HEK293 (cell line): ENCODE data around the gene FBL.

Source experiments
- CTCF ChIA-PET: fragments of 350-600 bp; formaldehyde crosslinking; extraction: SDS; loops from one replicate; lab custom pipeline; 2021; ENCODE audit warnings: antibody characterized with exemption; lab: Yijun Ruan, JAX
- POLR2A ChIA-PET: fragments of 300-600 bp; formaldehyde crosslinking; extraction: SDS; loops from one replicate; lab custom pipeline; 2020; ENCODE audit warnings: antibody characterized with exemption, inconsistent platforms; lab: Yijun Ruan, JAX
- H3K27ac ChIP-seq: fragments of 200-500 bp; sonication (Bioruptor generic); 2 replicates; pipeline ENCODE4 v1.5.1; 2014; ENCODE audit warnings: low read depth, low read length, control low read depth, inconsistent platforms; ENCODE audit errors: extremely low read depth
- H3K36me3 ChIP-seq, 2 experiments: fragments of 200-500 bp in 1 of 2; sonication (Bioruptor generic) in 1 of 2; 1 replicate in 1 of 2; 2 replicates in 1 of 2; pipeline ENCODE4 v1.5.1; 2014 to 2017; ENCODE audit warnings: inconsistent platforms in 2 of 2, low read length in 2 of 2; ENCODE audit not compliant: control insufficient read depth in 2 of 2, insufficient read depth in 1 of 2
- H3K4me1 ChIP-seq: fragments of 200-500 bp; sonication (Bioruptor generic); 2 replicates; pipeline ENCODE4 v1.5.1; 2014; ENCODE audit warnings: mild to moderate bottlenecking, low read length, inconsistent platforms; ENCODE audit not compliant: control insufficient read depth, insufficient read depth
- H3K4me3 ChIP-seq: 2 replicates; pipeline ENCODE4 v1.5.1; 2011; ENCODE audit warnings: low read depth, mild to moderate bottlenecking, control low read depth, low read length, moderate library complexity
- H3K9me3 ChIP-seq: fragments of 200-500 bp; sonication (Bioruptor generic); 2 replicates; pipeline ENCODE4 v1.5.1; 2014; ENCODE audit warnings: low read depth, low read length, inconsistent platforms; ENCODE audit not compliant: control insufficient read depth, insufficient read depth
- GLI2 ChIP-seq: fragments of 450-650 bp; formaldehyde crosslinking; IDR thresholded peaks from 2 replicates; pipeline ENCODE4; 2017; ENCODE audit warnings: missing biosample characterization, missing genetic modification characterization, low read depth, borderline replicate concordance
- HOXA7 ChIP-seq: sonication (generic); formaldehyde crosslinking; IDR thresholded peaks from 2 replicates; pipeline ENCODE4 v1.8.1; 2022; ENCODE audit warnings: missing genetic modification reagents, borderline replicate concordance
- KLF8 ChIP-seq: fragments of 450-650 bp; formaldehyde crosslinking; IDR thresholded peaks from 2 replicates; pipeline ENCODE4 v1.5.1; 2016; ENCODE audit warnings: missing biosample characterization, missing genetic modification characterization
- SCRT2 ChIP-seq: fragments of 450-650 bp; formaldehyde crosslinking; IDR thresholded peaks from 2 replicates; pipeline ENCODE4 v1.5.1; 2016; ENCODE audit warnings: missing biosample characterization, missing genetic modification characterization
- ZBTB17 ChIP-seq: fragments of 450-650 bp; formaldehyde crosslinking; IDR thresholded peaks from 2 replicates; pipeline ENCODE4 v1.5.1; 2016; ENCODE audit warnings: missing biosample characterization, missing genetic modification characterization
- ZBTB8A ChIP-seq: fragments of 450-650 bp; formaldehyde crosslinking; IDR thresholded peaks from 2 replicates; pipeline ENCODE4 v1.5.1; 2016; ENCODE audit warnings: missing biosample characterization, missing genetic modification characterization
- ZNF140 ChIP-seq: fragments of 450-650 bp; formaldehyde crosslinking; IDR thresholded peaks from 2 replicates; pipeline ENCODE4 v1.5.1; 2016; ENCODE audit warnings: missing biosample characterization, missing genetic modification characterization
- ZNF16 ChIP-seq: fragments of 450-650 bp; formaldehyde crosslinking; IDR thresholded peaks from 2 replicates; pipeline ENCODE4 v1.5.1; 2016; ENCODE audit warnings: low read depth, missing biosample characterization, missing genetic modification characterization
- ZNF335 ChIP-seq: fragments of 450-650 bp; formaldehyde crosslinking; conservative IDR thresholded peaks from 2 replicates; pipeline ENCODE4 v1.5.1; 2016; ENCODE audit warnings: missing biosample characterization, missing genetic modification characterization
- ZNF341 ChIP-seq: fragments of 450-650 bp; formaldehyde crosslinking; IDR thresholded peaks from 2 replicates; pipeline ENCODE4; 2016; ENCODE audit warnings: low read depth, missing biosample characterization, missing genetic modification characterization
- ZNF366 ChIP-seq: fragments of 450-650 bp; formaldehyde crosslinking; conservative IDR thresholded peaks from 2 replicates; pipeline ENCODE4 v1.5.1; 2016; ENCODE audit warnings: missing biosample characterization, missing genetic modification characterization
- ZNF404 ChIP-seq: fragments of 450-650 bp; formaldehyde crosslinking; IDR thresholded peaks from 2 replicates; pipeline ENCODE4 v1.5.1; 2017; ENCODE audit warnings: missing biosample characterization, missing genetic modification characterization
- ZNF501 ChIP-seq: fragments of 450-650 bp; formaldehyde crosslinking; IDR thresholded peaks from 2 replicates; pipeline ENCODE4 v1.5.1; 2016; ENCODE audit warnings: missing biosample characterization, missing genetic modification characterization
- ZNF555 ChIP-seq: fragments of 450-650 bp; formaldehyde crosslinking; conservative IDR thresholded peaks from 2 replicates; pipeline ENCODE4 v1.5.1; 2017; ENCODE audit warnings: missing biosample characterization, mild to moderate bottlenecking, missing genetic modification characterization, inconsistent platforms
- ZNF660 ChIP-seq: fragments of 450-650 bp; IDR thresholded peaks from 2 replicates; pipeline ENCODE4 v1.5.1; 2018; ENCODE audit warnings: missing biosample characterization, mild to moderate bottlenecking, missing genetic modification characterization
- ZNF843 ChIP-seq: fragments of 450-650 bp; formaldehyde crosslinking; IDR thresholded peaks from 2 replicates; pipeline ENCODE4 v1.5.1; 2016; ENCODE audit warnings: missing biosample characterization, missing genetic modification characterization
- ZSCAN23 ChIP-seq: fragments of 450-650 bp; formaldehyde crosslinking; IDR thresholded peaks from 2 replicates; pipeline ENCODE4 v1.5.1; 2016; ENCODE audit warnings: missing biosample characterization, missing genetic modification characterization
- ZXDB ChIP-seq: fragments of 450-650 bp; formaldehyde crosslinking; IDR thresholded peaks from 2 replicates; pipeline ENCODE4 v1.5.1; 2016; ENCODE audit warnings: missing biosample characterization, missing genetic modification characterization
- TF ChIP-seq, protein P1 (sequence below): fragments of 450-650 bp; formaldehyde crosslinking; IDR thresholded peaks from 2 replicates; pipeline ENCODE4 v1.5.1; 2016; ENCODE audit warnings: missing biosample characterization, missing genetic modification characterization
- TF ChIP-seq, protein P2 (sequence below): fragments of 450-650 bp; formaldehyde crosslinking; IDR thresholded peaks from 2 replicates; pipeline ENCODE4 v1.5.1; 2017; ENCODE audit warnings: missing biosample characterization, missing genetic modification characterization
- TF ChIP-seq, protein P3 (sequence below): fragments of 450-650 bp; IDR thresholded peaks from 2 replicates; pipeline ENCODE4 v1.5.1; 2018; ENCODE audit warnings: missing biosample characterization, mild to moderate bottlenecking, missing genetic modification characterization

The FBL gene

DNA sequence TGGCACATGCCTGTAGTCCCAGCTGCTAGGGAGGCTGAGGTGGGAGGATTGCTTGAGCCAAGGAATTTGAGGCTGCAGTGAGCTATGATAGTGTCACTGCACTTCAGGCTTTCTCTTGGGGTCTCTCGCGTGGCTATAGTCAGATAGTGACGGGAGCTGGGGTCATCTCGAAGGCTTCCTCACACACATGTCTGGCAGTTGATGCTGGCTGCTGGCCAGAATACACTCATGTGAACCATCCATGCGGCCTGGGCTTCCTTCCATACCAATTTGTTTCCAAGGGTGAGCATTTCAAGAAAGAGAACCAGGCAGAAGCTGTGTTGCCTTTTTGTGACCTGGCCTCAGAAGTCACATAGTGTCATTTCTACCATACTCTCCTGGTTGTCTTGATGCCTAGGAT lies 41.1 kb downstream of the FBL start:
- POLR2A ChIA-PET: interaction anchor here (1.5 kb wide), 1 partner anchor 28 kb away, joined by 4 read pairs; no protein-coding TSS in a partner anchor
- no peak for TF ChIP-seq ZNF16 (tag by site-specific recombination)
- CTCF ChIA-PET: interaction anchor here (7.8 to 10.4 kb wide), 2 partner anchors 14 to 38 kb away, joined by 61 to 109 read pairs; no protein-coding TSS in a partner anchor

DNA sequence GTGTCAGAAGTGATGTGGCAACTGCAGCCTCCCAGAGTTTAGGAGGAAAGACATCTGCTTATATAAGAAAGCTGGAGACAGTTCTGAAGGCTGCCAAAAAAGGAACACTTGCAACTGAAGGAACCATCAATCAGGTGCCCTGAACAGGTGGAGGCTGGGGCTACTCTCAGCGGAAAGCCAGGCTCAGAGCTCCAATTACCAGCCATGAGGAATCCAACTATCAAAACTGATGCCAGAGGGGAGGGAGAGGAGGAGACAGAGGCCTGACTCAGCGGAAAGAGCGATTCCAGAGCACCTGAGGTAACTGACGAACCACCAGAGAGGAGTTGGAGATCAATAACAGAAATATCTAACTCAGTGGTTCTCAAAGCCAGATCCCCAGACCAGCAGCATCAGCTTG lies 43.2 kb downstream of the FBL start:
- POLR2A ChIA-PET: interaction anchor here (1.0 to 1.2 kb wide), 3 partner anchors 15 to 31 kb away, joined by 3 to 4 read pairs (median 3); no protein-coding TSS in a partner anchor
- Histone ChIP-seq H3K27ac (no peak overlapping the region), H3K9me3 (no peaks in the 10 kb centered on the region; the same call in 1 of the 2 replicates), H3K36me3 (peaks cover 0 to 5% of the 10 kb centered on the region in 2 experiments; a peak in 1 of 3 replicates), H3K4me3 (no peak overlapping the region), H3K4me1 (0 out of 2 replicates have a peak, but pooled peaks cover 3% of the 10 kb centered on the region)
- CTCF ChIA-PET: interaction anchor here (0.5 to 10.4 kb wide), 10 partner anchors 9 to 336 kb away, joined by 3 to 109 read pairs (median 4); no protein-coding TSS in a partner anchor
- peak; percentile 71 for TF ChIP-seq ZBTB17 (tag by site-specific recombination)
- TF ChIP-seq, protein P1, sequence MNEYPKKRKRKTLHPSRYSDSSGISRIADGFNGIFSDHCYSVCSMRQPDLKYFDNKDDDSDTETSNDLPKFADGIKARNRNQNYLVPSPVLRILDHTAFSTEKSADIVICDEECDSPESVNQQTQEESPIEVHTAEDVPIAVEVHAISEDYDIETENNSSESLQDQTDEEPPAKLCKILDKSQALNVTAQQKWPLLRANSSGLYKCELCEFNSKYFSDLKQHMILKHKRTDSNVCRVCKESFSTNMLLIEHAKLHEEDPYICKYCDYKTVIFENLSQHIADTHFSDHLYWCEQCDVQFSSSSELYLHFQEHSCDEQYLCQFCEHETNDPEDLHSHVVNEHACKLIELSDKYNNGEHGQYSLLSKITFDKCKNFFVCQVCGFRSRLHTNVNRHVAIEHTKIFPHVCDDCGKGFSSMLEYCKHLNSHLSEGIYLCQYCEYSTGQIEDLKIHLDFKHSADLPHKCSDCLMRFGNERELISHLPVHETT: no peak

More for the DNA sequence above, 41.1 kb downstream of the FBL start:
- H3K9me3 ChIP-seq: no peaks in the 10 kb centered on the region; the same call in 1 of the 2 replicates
- H3K4me1 ChIP-seq: 0 out of 2 replicates have a peak, but pooled peaks cover 3% of the 10 kb centered on the region
- H3K36me3 ChIP-seq: no peaks in the 10 kb centered on the region; a peak in 1 of 3 replicates
- no peak overlapping the region for H3K4me3 ChIP-seq
- H3K27ac ChIP-seq: no peak overlapping the region

DNA sequence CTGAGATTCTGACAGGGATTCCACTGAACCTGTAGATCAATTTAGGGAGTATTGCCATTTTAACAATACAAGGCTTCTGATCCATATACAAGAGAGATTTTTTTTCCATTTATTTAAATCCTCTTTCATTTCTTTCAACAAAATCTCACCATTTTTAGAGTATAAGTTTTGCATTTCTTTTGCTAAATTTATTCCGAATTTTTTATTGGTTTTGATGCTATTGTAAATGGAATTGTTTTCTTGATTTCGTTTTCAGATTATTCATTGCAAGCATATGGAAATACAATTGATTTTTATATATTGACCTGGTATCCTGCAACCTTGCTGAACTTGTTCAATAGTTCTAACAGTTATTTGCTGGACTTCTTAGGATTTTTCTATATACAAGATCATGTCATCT lies 49.1 kb downstream of the FBL start:
- Histone ChIP-seq H3K9me3 (peaks cover 2% of the 10 kb centered on the region), H3K36me3 (peaks cover 0 to 10% of the 10 kb centered on the region in 2 experiments; a peak in 1 of 3 replicates), H3K4me3 (no peak overlapping the region), H3K27ac (no peak overlapping the region), H3K4me1 (no peaks in the 10 kb centered on the region)
- TF ChIP-seq ZNF404 (tag by site-specific recombination) (no peak), ZNF366 (tag by site-specific recombination) (no peak), ZNF501 (tag by site-specific recombination) (no peak), ZXDB (no peak), ZNF335 (tag by site-specific recombination) (no peak), ZBTB8A (no peak), ZNF555 (tag by site-specific recombination) (no peak), KLF8 (tag by site-specific recombination) (no peak), SCRT2 (no peak), GLI2 (no peak), ZNF660 (tag by site-specific recombination) (no peak), ZNF140 (tag by site-specific recombination) (no peak), ZSCAN23 (no peak), ZNF843 (tag by site-specific recombination) (no peak), HOXA7 (CRISPR knock-in tag) (no peak), ZNF341 (no peak)
- TF ChIP-seq, protein P2, sequence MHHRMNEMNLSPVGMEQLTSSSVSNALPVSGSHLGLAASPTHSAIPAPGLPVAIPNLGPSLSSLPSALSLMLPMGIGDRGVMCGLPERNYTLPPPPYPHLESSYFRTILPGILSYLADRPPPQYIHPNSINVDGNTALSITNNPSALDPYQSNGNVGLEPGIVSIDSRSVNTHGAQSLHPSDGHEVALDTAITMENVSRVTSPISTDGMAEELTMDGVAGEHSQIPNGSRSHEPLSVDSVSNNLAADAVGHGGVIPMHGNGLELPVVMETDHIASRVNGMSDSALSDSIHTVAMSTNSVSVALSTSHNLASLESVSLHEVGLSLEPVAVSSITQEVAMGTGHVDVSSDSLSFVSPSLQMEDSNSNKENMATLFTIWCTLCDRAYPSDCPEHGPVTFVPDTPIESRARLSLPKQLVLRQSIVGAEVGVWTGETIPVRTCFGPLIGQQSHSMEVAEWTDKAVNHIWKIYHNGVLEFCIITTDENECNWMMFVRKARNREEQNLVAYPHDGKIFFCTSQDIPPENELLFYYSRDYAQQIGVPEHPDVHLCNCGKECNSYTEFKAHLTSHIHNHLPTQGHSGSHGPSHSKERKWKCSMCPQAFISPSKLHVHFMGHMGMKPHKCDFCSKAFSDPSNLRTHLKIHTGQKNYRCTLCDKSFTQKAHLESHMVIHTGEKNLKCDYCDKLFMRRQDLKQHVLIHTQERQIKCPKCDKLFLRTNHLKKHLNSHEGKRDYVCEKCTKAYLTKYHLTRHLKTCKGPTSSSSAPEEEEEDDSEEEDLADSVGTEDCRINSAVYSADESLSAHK (tag by site-specific recombination): no peak
- TF ChIP-seq, protein P3, sequence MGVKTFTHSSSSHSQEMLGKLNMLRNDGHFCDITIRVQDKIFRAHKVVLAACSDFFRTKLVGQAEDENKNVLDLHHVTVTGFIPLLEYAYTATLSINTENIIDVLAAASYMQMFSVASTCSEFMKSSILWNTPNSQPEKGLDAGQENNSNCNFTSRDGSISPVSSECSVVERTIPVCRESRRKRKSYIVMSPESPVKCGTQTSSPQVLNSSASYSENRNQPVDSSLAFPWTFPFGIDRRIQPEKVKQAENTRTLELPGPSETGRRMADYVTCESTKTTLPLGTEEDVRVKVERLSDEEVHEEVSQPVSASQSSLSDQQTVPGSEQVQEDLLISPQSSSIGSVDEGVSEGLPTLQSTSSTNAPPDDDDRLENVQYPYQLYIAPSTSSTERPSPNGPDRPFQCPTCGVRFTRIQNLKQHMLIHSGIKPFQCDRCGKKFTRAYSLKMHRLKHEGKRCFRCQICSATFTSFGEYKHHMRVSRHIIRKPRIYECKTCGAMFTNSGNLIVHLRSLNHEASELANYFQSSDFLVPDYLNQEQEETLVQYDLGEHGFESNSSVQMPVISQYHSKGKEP: no peak
- POLR2A ChIA-PET: no interaction called here
- CTCF ChIA-PET: interaction anchor here (0.7 to 8.8 kb wide), 3 partner anchors 26 to 667 kb away, joined by 3 to 237 read pairs (median 3); partner anchors contain the start of gene FBL
